ENCODE results near the gene ANAPC15.

The ANAPC15 gene

DNA sequence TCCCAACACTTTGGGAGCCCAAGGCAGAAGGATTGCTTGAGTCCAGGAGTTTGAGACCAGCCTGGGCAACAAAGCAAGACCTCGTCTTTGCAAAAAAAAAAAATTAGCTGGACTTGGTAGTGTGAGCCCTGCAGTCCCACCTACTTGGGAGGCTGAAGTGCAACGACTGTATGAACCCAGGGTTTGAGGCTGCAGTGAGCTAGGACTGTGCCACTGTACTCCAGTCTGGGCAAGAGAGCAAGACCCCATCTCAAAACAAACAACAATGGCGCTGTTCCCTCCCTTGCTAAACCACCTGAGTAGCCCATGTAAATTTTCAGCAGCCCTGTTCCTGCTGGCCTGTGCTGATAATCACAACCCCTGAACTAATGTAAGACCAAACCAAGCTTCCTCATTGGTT lies 12.5 kb downstream of the ANAPC15 start:
- DNase-seq (ENCODE audit: extremely low read depth, low read depth): no peak
- TF ChIP-seq, protein P1, sequence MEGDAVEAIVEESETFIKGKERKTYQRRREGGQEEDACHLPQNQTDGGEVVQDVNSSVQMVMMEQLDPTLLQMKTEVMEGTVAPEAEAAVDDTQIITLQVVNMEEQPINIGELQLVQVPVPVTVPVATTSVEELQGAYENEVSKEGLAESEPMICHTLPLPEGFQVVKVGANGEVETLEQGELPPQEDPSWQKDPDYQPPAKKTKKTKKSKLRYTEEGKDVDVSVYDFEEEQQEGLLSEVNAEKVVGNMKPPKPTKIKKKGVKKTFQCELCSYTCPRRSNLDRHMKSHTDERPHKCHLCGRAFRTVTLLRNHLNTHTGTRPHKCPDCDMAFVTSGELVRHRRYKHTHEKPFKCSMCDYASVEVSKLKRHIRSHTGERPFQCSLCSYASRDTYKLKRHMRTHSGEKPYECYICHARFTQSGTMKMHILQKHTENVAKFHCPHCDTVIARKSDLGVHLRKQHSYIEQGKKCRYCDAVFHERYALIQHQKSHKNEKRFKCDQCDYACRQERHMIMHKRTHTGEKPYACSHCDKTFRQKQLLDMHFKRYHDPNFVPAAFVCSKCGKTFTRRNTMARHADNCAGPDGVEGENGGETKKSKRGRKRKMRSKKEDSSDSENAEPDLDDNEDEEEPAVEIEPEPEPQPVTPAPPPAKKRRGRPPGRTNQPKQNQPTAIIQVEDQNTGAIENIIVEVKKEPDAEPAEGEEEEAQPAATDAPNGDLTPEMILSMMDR (IDR thresholded peaks at IDR 0.05; ENCODE audit: low read depth, low read length): no peak

DNA sequence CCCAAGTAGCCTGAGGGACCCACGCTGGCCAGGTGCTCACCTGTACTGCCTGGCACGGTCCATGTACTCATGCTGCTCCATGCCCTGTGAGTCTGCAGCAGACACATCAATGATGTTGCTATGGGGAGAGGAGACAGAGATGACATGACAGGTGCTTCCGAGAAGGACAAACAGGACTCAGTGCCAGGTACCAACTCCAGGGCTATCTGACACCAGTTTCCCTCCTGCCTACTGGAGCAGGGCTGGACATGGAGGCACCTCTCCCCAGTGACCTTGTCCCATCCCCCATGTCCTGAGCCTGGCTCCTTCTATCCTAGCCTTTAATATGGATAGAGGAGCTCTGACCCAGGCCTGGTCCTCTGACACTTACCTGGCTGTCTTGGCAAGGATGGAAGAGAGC lies 13.8 kb downstream of the ANAPC15 start:
- TF ChIP-seq, protein P1 (IDR thresholded peaks at IDR 0.05; ENCODE audit: low read depth, low read length): no peak
- no peak for DNase-seq (ENCODE audit: extremely low read depth, low read depth)

DNA sequence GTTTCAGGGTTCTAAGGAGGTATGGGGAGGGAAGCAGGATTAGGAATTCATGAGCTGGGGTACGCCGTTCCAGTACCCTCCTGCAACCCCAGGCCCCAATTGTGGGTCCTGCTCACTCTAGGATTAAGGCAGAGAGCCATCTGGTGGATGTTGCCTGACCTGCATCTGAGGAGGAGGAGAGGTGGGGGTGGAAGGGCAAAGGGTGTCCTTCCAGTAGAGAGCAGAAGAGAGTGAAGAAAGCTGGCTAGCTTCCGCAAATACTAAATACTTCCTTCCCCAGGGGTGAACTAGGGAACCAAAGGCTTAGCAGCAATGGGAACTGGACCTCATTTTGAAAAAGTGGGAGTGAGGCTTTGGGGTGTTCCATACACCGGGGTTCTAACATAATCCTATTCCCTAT lies 21.2 kb downstream of the ANAPC15 start:
- no peak for DNase-seq (ENCODE audit: extremely low read depth, low read depth)
- TF ChIP-seq, protein P1 (IDR thresholded peaks at IDR 0.05; ENCODE audit: low read depth, low read length): peak; percentile 92

DNA sequence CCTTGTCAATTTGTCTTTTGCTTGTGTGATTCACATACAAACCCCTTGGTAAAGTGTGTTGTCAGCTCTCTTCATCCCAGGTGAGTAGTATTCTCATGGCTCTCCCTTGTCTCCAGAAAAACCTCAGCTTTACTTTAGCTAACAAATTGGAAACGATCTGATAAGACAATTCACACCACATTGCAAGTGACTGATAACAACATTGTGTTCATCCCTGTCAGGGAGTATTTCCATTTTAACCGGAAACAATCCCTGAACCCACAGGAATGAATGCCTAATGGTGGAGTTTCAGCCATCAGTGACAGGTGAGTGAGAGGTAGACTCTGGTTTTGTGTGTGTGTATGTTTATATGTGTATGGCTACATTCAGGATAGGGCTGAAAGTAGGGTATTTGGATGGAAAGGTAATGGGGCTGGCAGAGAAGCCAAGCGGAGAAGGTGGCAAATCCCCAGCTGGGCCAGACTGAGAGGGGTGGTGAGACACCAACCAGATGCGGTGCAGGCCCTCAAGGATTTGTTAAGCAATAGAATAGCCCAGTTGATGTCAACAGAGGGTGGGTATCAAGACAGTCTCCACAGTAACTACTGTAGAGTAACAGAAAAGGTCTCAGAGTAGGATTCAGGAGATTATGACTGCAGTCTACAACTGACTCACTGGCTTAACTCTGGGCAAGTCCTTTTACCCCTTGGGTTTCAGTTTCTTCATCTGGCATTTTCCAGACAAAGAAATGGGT lies 24.3 kb downstream of the ANAPC15 start:
- DNase-seq (ENCODE audit: extremely low read depth, low read depth): no peak
- TF ChIP-seq, protein P1 (IDR thresholded peaks at IDR 0.05; ENCODE audit: low read depth, low read length): no peak

DNA sequence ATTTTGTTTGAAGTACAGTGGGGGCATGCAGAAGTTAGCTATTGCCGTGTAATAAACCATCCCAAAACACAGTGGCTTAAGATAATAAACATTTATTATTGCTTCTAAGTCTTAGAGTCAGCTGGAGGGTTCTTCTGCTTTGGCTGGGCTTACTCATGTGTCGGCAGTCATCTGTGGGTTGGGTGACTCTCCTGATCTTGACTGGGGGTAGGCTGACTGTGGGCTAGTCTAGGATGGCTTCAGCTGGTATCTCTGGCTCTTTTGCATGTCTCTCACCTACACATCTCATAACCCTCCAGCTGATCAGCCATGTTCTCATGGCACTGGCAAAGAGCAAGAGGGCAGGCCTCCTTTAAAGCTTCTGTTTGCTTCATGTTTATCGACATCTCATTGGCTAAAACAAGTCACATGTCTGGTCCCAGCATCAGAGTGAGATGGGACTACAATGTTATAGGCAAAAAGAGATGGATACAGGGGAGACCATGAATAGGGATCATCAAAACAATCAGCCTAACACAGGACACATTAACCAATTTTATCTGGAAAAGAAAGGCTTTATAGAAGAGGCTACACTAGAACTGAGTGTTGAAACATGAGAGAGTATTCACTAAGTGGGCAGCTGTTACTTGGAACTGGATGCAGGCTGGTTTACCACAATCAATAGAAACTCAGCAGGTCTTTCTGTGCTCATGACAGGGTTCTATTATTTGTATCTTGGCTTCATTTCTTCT lies 26.7 kb downstream of the ANAPC15 start:
- TF ChIP-seq, protein P1 (IDR thresholded peaks at IDR 0.05; ENCODE audit: low read depth, low read length): no peak
- no peak for DNase-seq (ENCODE audit: extremely low read depth, low read depth)

DNA sequence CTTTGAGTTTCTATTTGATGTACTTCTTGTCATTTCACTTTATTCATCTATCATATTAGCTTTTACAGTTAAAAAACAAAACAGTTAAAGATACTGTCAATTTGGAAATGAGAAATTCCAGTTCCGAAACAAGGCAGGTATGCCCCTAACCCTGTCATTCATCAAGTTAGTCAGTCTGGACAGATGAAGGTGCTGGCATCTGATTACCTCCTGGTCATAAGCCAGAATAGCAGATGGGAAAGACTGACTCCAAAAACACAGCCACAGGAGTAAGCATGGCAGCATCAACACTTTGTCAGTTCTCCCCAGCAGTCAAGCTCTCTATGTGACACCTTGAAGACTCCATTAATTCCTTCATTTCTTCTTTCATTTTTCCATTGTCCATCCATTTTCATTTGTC lies 27.5 kb downstream of the ANAPC15 start:
- TF ChIP-seq, protein P1 (IDR thresholded peaks at IDR 0.05; ENCODE audit: low read depth, low read length): no peak
- DNase-seq (ENCODE audit: extremely low read depth, low read depth): no peak

DNA sequence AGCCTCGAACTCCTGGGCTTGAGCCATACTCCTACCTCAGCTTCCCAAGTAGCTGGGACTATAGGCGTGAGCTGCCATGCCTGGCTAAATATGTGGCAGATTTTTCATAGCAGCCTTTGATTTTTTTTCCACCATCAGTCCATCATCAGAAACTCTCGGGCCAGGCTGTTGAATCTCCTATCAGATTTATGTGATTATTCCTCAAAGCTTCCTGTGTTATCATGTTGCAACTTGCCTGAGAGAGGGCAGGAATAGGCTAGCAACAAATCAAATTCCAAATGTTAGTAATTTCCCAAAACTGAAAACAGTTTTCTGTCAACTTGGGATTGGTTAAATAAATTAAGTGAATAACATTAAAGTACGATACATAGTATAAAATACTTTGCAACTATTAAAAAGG lies 28.4 kb downstream of the ANAPC15 start:
- TF ChIP-seq, protein P1 (IDR thresholded peaks at IDR 0.05; ENCODE audit: low read depth, low read length): no peak
- no peak for DNase-seq (ENCODE audit: extremely low read depth, low read depth)

All from AG09319 (cell line).